ENCODE results near the gene FOXC2.
A peak's percentile ranks its signal among the peaks of the same experiment; 100 is the strongest.
"Not testable (repeated sequence)": the region's sequence is repeated elsewhere in the genome, so short reads cannot be mapped to it uniquely, and the experiment has no call there.

Gene FOXC2

DNA sequence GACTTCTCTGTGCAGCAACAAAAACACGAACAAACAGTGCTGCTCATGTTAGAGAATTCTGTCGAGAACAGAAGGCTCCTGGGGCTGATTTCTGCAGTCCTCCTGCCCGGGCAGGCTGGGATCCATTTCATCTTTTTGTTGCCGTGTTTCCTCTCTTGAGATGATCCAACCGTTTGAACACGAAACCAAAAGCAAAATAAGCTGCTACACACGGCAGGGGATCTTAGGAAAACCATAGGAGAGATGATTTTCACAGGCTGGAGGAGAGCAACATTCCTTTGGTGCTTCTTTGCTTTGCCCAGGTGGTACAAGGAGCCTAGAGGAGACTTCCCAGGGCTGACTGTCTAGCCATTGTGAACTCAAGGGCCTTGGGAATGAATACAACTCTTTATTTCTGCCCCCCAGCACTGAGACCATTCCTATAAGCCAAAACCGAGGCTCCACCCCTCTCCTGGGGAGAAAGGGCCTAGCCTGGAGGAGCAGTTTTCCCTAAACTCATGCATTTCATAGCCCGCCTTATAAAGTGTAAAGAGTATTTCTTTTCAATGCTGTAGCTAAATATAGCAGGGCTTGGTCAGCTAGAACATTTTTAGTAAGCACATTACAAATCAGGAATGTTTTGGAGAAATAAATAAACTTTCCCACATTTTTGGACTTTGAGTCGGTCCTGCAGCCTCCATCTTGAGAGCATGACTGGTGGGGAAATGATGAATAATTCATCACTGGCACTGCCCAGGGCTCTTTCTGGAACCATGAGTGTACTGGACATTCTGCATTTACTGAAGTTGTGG is 19.4 kb downstream of the FOXC2 start:
- peak; percentile 48 for ATAC-seq
- TF ChIP-seq OSR1 (CRISPR knock-in tag; IDR thresholded peaks at IDR 0.05), result no peak
- TF ChIP-seq ZC3H10 (CRISPR knock-in tag; IDR thresholded peaks at IDR 0.05), result no peak
- TF ChIP-seq, protein P1, sequence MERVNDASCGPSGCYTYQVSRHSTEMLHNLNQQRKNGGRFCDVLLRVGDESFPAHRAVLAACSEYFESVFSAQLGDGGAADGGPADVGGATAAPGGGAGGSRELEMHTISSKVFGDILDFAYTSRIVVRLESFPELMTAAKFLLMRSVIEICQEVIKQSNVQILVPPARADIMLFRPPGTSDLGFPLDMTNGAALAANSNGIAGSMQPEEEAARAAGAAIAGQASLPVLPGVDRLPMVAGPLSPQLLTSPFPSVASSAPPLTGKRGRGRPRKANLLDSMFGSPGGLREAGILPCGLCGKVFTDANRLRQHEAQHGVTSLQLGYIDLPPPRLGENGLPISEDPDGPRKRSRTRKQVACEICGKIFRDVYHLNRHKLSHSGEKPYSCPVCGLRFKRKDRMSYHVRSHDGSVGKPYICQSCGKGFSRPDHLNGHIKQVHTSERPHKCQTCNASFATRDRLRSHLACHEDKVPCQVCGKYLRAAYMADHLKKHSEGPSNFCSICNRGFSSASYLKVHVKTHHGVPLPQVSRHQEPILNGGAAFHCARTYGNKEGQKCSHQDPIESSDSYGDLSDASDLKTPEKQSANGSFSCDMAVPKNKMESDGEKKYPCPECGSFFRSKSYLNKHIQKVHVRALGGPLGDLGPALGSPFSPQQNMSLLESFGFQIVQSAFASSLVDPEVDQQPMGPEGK (CRISPR knock-in tag; IDR thresholded peaks at IDR 0.05; ENCODE audit: borderline replicate concordance), result no peak
- TF ChIP-seq SNAI2 (CRISPR knock-in tag; IDR thresholded peaks at IDR 0.05), result no peak
- TF ChIP-seq TOX (CRISPR knock-in tag; IDR thresholded peaks at IDR 0.05; ENCODE audit: borderline replicate concordance), result no peak
- no peak for TF ChIP-seq GLIS3 (CRISPR knock-in tag; IDR thresholded peaks at IDR 0.05)
- TF ChIP-seq TCF4 (CRISPR knock-in tag; IDR thresholded peaks at IDR 0.05; ENCODE audit: borderline replicate concordance), result no peak

DNA sequence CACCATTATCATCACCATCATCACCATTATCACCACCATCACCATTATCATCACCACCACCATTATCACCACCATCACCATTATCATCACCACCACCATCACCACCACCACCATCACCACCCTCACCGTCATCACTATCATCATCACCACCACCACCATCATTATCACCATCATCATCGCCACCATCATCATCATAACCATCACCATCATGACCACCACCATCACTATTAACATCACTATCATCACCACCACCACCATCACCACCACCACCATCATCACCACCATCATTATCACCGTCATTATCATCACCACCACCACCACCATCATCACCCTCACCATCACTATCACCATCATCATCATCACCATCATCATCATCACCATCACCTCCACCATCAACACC is 20.9 kb downstream of the FOXC2 start:
- ATAC-seq, result no peak
- no peak for TF ChIP-seq GLIS3 (CRISPR knock-in tag; IDR thresholded peaks at IDR 0.05)
- TF ChIP-seq, protein P2, sequence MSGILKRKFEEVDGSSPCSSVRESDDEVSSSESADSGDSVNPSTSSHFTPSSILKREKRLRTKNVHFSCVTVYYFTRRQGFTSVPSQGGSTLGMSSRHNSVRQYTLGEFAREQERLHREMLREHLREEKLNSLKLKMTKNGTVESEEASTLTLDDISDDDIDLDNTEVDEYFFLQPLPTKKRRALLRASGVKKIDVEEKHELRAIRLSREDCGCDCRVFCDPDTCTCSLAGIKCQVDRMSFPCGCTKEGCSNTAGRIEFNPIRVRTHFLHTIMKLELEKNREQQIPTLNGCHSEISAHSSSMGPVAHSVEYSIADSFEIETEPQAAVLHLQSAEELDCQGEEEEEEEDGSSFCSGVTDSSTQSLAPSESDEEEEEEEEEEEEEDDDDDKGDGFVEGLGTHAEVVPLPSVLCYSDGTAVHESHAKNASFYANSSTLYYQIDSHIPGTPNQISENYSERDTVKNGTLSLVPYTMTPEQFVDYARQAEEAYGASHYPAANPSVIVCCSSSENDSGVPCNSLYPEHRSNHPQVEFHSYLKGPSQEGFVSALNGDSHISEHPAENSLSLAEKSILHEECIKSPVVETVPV (CRISPR knock-in tag; IDR thresholded peaks at IDR 0.05), result no peak

GRCh38 chr16:86587955-86588354 is 21.3 kb downstream of the FOXC2 start:
- not testable (repeated sequence) for ATAC-seq

GRCh38 chr16:86590501-86591144 is 24.0 kb downstream of the FOXC2 start:
- ATAC-seq, result peak; percentile 36; the same call in 2 of the 3 replicates
- TF ChIP-seq ZNF565 (CRISPR knock-in tag; conservative IDR thresholded peaks at IDR 0.05; ENCODE audit: low read depth) (no peak), ZFP3 (CRISPR knock-in tag; IDR thresholded peaks at IDR 0.05) (no peak), TOX (CRISPR knock-in tag; IDR thresholded peaks at IDR 0.05; ENCODE audit: borderline replicate concordance) (no peak), BACH2 (CRISPR knock-in tag; IDR thresholded peaks at IDR 0.05; ENCODE audit: borderline replicate concordance) (no peak)
- TF ChIP-seq, protein P3, sequence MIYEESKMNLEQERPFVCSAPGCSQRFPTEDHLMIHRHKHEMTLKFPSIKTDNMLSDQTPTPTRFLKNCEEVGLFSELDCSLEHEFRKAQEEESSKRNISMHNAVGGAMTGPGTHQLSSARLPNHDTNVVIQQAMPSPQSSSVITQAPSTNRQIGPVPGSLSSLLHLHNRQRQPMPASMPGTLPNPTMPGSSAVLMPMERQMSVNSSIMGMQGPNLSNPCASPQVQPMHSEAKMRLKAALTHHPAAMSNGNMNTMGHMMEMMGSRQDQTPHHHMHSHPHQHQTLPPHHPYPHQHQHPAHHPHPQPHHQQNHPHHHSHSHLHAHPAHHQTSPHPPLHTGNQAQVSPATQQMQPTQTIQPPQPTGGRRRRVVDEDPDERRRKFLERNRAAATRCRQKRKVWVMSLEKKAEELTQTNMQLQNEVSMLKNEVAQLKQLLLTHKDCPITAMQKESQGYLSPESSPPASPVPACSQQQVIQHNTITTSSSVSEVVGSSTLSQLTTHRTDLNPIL (CRISPR knock-in tag; IDR thresholded peaks at IDR 0.05; ENCODE audit: low read depth), result no peak

DNA sequence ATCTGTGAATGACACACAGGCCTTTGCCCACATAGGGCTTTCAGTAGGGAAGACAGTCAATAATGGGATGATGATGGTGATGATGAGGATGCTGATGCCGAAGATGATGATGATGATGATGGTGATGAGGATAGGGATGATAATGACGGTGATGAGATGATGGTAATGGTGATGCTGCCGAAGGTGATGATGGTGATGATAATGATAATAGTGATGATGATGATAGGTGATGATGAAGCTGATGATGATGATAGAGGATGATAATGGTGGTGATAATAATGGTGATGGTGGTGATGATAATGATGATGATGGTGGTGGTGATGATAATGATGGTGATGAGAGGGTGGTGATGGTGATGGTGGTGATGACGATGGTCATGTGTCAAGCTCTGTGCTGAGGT is 24.6 kb downstream of the FOXC2 start:
- ATAC-seq, result no peak
- no peak for TF ChIP-seq ZNF565 (CRISPR knock-in tag; conservative IDR thresholded peaks at IDR 0.05; ENCODE audit: low read depth)
- no peak for TF ChIP-seq ZC3H10 (CRISPR knock-in tag; IDR thresholded peaks at IDR 0.05)
- TF ChIP-seq SNAI2 (CRISPR knock-in tag; IDR thresholded peaks at IDR 0.05), result no peak
- no peak for TF ChIP-seq ZNF70 (CRISPR knock-in tag; IDR thresholded peaks at IDR 0.05)
- TF ChIP-seq ISL1 (CRISPR knock-in tag; IDR thresholded peaks at IDR 0.05), result no peak
- no peak for TF ChIP-seq RARB (CRISPR knock-in tag; IDR thresholded peaks at IDR 0.05)

DNA sequence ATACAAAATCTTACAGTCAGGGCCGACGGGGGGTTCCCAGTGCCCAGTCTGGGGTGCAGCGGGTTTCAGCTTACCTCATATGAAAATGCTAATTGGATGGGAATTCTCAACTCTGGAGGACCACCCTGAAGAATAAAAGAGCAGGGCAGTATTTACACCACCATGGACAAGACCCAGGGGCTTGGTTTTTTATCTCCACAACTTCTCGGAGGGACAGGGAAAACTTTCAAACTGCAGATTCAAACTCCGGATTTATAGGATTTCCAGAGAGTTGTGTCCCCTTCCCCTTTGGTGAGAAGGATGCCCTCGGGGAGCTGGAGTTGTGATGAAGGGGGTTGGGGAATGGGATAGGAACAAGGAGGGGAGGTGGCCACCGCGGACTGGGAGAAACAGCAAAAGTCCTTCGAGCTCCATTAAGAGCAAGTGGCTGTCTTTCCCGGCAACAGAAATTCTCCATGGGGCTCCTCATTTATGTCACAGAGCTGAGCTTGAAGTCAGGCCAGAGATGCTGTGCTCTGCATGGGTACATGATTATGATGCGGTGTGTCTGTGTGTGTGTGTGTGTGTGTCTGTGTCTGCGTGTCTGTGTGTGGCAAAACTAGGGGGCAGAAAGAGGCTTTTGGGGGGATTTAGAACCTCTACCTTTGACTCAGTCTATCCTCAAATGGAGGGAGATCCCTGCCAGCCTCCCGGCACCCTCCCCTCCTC is 27.4 kb downstream of the FOXC2 start:
- no peak for ATAC-seq
- TF ChIP-seq ZC3H10 (CRISPR knock-in tag; IDR thresholded peaks at IDR 0.05) (no peak), ZNF8 (CRISPR knock-in tag; IDR thresholded peaks at IDR 0.05) (no peak), PPARA (CRISPR knock-in tag; IDR thresholded peaks at IDR 0.05; ENCODE audit: borderline replicate concordance) (no peak)
- TF ChIP-seq, protein P1 (CRISPR knock-in tag; IDR thresholded peaks at IDR 0.05; ENCODE audit: borderline replicate concordance), result no peak
